ENCODE data around the gene RAB14. TPM values are rescaled to one million over a fixed set of nuclear protein-coding genes. Genes with fewer than 3 reads are reported as not detected.

Gene RAB14
- polyA plus RNA-seq, 1 experiment: 18.3 TPM

- ChIA-PET CTCF (interaction anchor here (0.9 to 1.9 kb wide), 2 partner anchors 12 kb away, joined by 3 to 4 read pairs; no protein-coding TSS in a partner anchor), POLR2A (no interaction called here)
- no peak for DNase-seq (ENCODE audit: low read depth)
These were observed 28.2 kb downstream of the RAB14 start for GRCh38 chr9:121173501-121173900.

GRCh38 chr9:121172726-121173487 is 28.8 kb downstream of the RAB14 start:
- Histone ChIP-seq H3K36me3 (ENCODE audit: control insufficient read depth, insufficient read depth, low read length) (peaks cover 2% of the 10 kb centered on the region), H3K27me3 (ENCODE audit: control insufficient read depth, insufficient read depth, low read length) (no peaks in the 10 kb centered on the region), H3K4me3 (ENCODE audit: low read depth, low read length) (no peak overlapping the region)
- CTCF ChIA-PET: interaction anchor here (0.9 to 1.9 kb wide), 2 partner anchors 11 to 13 kb away, joined by 3 to 4 read pairs; no protein-coding TSS in a partner anchor
- no peak for DNase-seq (ENCODE audit: low read depth)
- no peak for TF ChIP-seq CTCF (IDR thresholded peaks at IDR 0.05; ENCODE audit: insufficient read depth, low read depth, low read length)
- POLR2A ChIA-PET: no interaction called here

More at GRCh38 chr9:121173501-121173900, 28.2 kb downstream of the RAB14 start:
- no peak for TF ChIP-seq CTCF (IDR thresholded peaks at IDR 0.05; ENCODE audit: insufficient read depth, low read depth, low read length)
- Histone ChIP-seq H3K4me3 (ENCODE audit: low read depth, low read length) (no peak overlapping the region), H3K36me3 (ENCODE audit: control insufficient read depth, insufficient read depth, low read length) (peaks cover 2% of the 10 kb centered on the region), H3K27me3 (ENCODE audit: control insufficient read depth, insufficient read depth, low read length) (no peaks in the 10 kb centered on the region)

GRCh38 chr9:121171236-121171635 is 30.4 kb downstream of the RAB14 start:
- Histone ChIP-seq H3K36me3 (ENCODE audit: control insufficient read depth, insufficient read depth, low read length) (peaks cover 2% of the 10 kb centered on the region), H3K27me3 (ENCODE audit: control insufficient read depth, insufficient read depth, low read length) (no peaks in the 10 kb centered on the region), H3K4me3 (ENCODE audit: low read depth, low read length) (no peak overlapping the region)
- POLR2A ChIA-PET: no interaction called here
- CTCF ChIA-PET: interaction anchor here (1.9 kb wide), 1 partner anchor 13 kb away, joined by 4 read pairs; no protein-coding TSS in a partner anchor
- no peak for DNase-seq (ENCODE audit: low read depth)
- no peak for TF ChIP-seq CTCF (IDR thresholded peaks at IDR 0.05; ENCODE audit: insufficient read depth, low read depth, low read length)

GRCh38 chr9:121169094-121169601 is 32.5 kb downstream of the RAB14 start:
- ChIA-PET CTCF (interaction anchor here (0.6 to 1.4 kb wide), 6 partner anchors 11 to 395 kb away, joined by 3 to 6 read pairs (median 4); no protein-coding TSS in a partner anchor), POLR2A (no interaction called here)
- Histone ChIP-seq H3K4me3 (ENCODE audit: low read depth, low read length) (no peak overlapping the region), H3K36me3 (ENCODE audit: control insufficient read depth, insufficient read depth, low read length) (peaks cover 2% of the 10 kb centered on the region), H3K27me3 (ENCODE audit: control insufficient read depth, insufficient read depth, low read length) (no peaks in the 10 kb centered on the region)
- no peak for DNase-seq (ENCODE audit: low read depth)
- peak; percentile 49 for TF ChIP-seq CTCF (IDR thresholded peaks at IDR 0.05; ENCODE audit: insufficient read depth, low read depth, low read length)

GRCh38 chr9:121168052-121168451 is 33.6 kb downstream of the RAB14 start:
- Histone ChIP-seq H3K4me3 (ENCODE audit: low read depth, low read length) (no peak overlapping the region), H3K36me3 (ENCODE audit: control insufficient read depth, insufficient read depth, low read length) (peaks cover 2% of the 10 kb centered on the region; the same call in 1 of the 2 replicates), H3K27me3 (ENCODE audit: control insufficient read depth, insufficient read depth, low read length) (no peaks in the 10 kb centered on the region)
- no peak for TF ChIP-seq CTCF (IDR thresholded peaks at IDR 0.05; ENCODE audit: insufficient read depth, low read depth, low read length)
- DNase-seq (ENCODE audit: low read depth): no peak
- ChIA-PET CTCF (interaction anchor here (1.4 kb wide), 1 partner anchor 26 kb away, joined by 3 read pairs; no protein-coding TSS in a partner anchor), POLR2A (no interaction called here)
